ENCODE results near the gene MYCBP2. TPM values are rescaled to one million over a fixed set of nuclear protein-coding genes. Genes with fewer than 3 reads are reported as not detected.

Gene MYCBP2
- total and polyA plus RNA-seq, 4 donors, result 23.2 to 130 (median 57.9) TPM

DNA sequence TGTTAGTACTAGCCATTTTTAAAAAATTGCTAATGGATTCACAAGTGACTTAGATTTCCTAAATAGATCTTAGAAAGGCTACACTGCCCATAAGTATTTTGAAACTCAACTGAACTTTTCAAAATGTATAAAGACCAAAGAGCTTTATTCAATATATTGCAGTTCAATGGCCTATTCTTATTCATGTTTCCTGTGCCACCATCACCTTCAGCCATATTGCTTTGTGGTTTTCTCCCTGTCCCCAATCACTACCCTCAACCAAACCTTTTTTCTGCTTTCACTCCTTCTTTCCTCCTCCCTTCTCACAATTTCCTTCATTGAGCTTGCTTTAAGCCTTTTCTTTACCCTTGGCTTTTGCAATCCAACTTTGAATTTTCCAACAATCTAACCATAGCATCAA lies 100.9 kb downstream of the MYCBP2 start:
- no peak overlapping the region for H3K9ac ChIP-seq (ENCODE audit: insufficient read depth in 1 of 2, low read length in 2 of 2)
- DNase-seq, result no peak

DNA sequence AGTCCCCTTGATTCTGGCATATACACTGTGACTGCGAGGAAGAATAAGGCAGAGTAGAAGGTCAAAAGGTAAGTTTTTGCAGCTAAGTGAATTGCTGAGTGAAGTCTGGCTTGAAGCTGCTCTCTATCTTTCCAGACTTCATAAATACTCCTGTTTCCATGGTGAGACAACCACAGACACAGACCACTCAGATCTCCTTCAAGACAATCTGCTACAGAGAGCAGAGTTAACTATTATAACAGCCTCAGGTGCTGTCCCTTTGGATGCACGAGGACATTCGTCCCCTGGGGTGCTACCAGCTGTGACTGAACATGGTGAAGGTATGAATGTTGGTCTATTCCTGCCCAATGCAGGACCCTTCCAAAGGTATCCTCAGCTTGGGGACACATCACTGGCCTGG lies 104.0 kb downstream of the MYCBP2 start:
- H3K4me3 ChIP-seq, result no peak overlapping the region
- TF ChIP-seq, protein P1, sequence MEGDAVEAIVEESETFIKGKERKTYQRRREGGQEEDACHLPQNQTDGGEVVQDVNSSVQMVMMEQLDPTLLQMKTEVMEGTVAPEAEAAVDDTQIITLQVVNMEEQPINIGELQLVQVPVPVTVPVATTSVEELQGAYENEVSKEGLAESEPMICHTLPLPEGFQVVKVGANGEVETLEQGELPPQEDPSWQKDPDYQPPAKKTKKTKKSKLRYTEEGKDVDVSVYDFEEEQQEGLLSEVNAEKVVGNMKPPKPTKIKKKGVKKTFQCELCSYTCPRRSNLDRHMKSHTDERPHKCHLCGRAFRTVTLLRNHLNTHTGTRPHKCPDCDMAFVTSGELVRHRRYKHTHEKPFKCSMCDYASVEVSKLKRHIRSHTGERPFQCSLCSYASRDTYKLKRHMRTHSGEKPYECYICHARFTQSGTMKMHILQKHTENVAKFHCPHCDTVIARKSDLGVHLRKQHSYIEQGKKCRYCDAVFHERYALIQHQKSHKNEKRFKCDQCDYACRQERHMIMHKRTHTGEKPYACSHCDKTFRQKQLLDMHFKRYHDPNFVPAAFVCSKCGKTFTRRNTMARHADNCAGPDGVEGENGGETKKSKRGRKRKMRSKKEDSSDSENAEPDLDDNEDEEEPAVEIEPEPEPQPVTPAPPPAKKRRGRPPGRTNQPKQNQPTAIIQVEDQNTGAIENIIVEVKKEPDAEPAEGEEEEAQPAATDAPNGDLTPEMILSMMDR (IDR thresholded peaks at IDR 0.05; ENCODE audit: control extremely low read depth, extremely low read depth), result no peak
- H3K27me3 ChIP-seq (ENCODE audit: control insufficient read depth in 3 of 3, insufficient read depth in 3 of 3, low read length in 2 of 3), result no peaks in the 10 kb centered on the region
- WGBS, 2 donors, result 92 to 95% methylated on average over 3 of the region's 3 CpGs
- H3K4me1 ChIP-seq (ENCODE audit: control insufficient read depth in 5 of 5, insufficient read depth in 5 of 5, low read length in 5 of 5), result no peaks in the 10 kb centered on the region
- H3K36me3 ChIP-seq (ENCODE audit: control insufficient read depth in 4 of 4, insufficient read depth in 4 of 4, low read length in 4 of 4), result peaks cover 3 to 38% (median 13%) of the 10 kb centered on the region in 4 donors
- ATAC-seq (ENCODE audit: insufficient read depth, low FRiP score), result no peak
- H3K9me3 ChIP-seq (ENCODE audit: control insufficient read depth in 4 of 4, insufficient read depth in 3 of 4, low read length in 3 of 4), result no peaks in the 10 kb centered on the region
- no peak for DNase-seq
- H3K9ac ChIP-seq (ENCODE audit: insufficient read depth in 1 of 2, low read length in 2 of 2), result no peak overlapping the region
- no peak overlapping the region for H3K27ac ChIP-seq (ENCODE audit: low read depth in 1 of 2, low read length in 1 of 2)

More for the DNA sequence above, 100.9 kb downstream of the MYCBP2 start:
- Histone ChIP-seq H3K27ac (ENCODE audit: low read depth in 1 of 2, low read length in 1 of 2) (no peak overlapping the region), H3K4me3 (no peak overlapping the region), H3K27me3 (ENCODE audit: control insufficient read depth in 3 of 3, insufficient read depth in 3 of 3, low read length in 2 of 3) (no peaks in the 10 kb centered on the region), H3K4me1 (ENCODE audit: control insufficient read depth in 5 of 5, insufficient read depth in 5 of 5, low read length in 5 of 5) (no peaks in the 10 kb centered on the region), H3K9me3 (ENCODE audit: control insufficient read depth in 4 of 4, insufficient read depth in 3 of 4, low read length in 3 of 4) (no peaks in the 10 kb centered on the region), H3K36me3 (ENCODE audit: control insufficient read depth in 4 of 4, insufficient read depth in 4 of 4, low read length in 4 of 4) (peaks cover 5 to 30% (median 10%) of the 10 kb centered on the region in 4 donors)
- ATAC-seq (ENCODE audit: insufficient read depth, low FRiP score), result no peak
- TF ChIP-seq, protein P1 (IDR thresholded peaks at IDR 0.05; ENCODE audit: control extremely low read depth, extremely low read depth), result no peak

DNA sequence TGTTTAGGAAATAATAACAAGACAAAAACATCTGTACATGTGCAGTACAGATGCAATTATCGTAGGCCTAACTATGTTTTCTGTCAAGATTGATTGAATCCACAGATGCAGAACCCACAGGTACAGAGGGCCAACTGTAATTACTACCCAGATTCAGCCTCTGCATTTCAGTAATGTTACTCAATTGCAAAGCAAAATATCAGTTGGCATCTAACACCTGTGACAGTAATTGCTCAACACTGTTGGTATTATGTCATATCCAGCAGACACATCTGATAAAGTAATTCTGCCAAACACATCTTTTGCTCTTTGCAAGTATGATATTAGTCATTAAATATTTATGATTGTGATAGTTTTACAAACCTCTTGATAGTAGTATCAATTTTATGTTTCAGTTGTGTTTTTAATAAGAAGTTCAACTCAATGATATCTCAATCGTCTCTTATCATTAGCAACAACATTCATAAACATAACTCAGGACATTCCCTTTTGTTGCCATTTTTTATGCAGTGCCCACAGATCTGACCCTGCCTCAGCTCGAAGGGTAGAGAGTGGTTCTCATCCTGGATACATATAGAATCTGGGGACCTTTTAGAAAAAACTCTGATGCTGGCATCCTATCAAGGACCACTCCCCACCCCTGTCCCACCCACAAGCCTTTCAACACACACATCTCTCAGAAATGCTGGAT lies 104.7 kb downstream of the MYCBP2 start:
- WGBS, 2 donors, result 77 to 88% methylated on average over 3 of the region's 3 CpGs

More for the DNA sequence above, 104.7 kb downstream of the MYCBP2 start:
- Histone ChIP-seq H3K4me1 (ENCODE audit: control insufficient read depth in 5 of 5, insufficient read depth in 5 of 5, low read length in 5 of 5) (no peaks in the 10 kb centered on the region), H3K36me3 (ENCODE audit: control insufficient read depth in 4 of 4, insufficient read depth in 4 of 4, low read length in 4 of 4) (peaks cover 3 to 41% (median 13%) of the 10 kb centered on the region in 4 donors), H3K4me3 (no peak overlapping the region), H3K27me3 (ENCODE audit: control insufficient read depth in 3 of 3, insufficient read depth in 3 of 3, low read length in 2 of 3) (no peaks in the 10 kb centered on the region), H3K9ac (ENCODE audit: insufficient read depth in 1 of 2, low read length in 2 of 2) (no peak overlapping the region), H3K9me3 (ENCODE audit: control insufficient read depth in 4 of 4, insufficient read depth in 3 of 4, low read length in 3 of 4) (no peaks in the 10 kb centered on the region), H3K27ac (ENCODE audit: low read depth in 1 of 2, low read length in 1 of 2) (no peak overlapping the region)
- no peak for ATAC-seq (ENCODE audit: insufficient read depth, low FRiP score)
- TF ChIP-seq, protein P1 (IDR thresholded peaks at IDR 0.05; ENCODE audit: control extremely low read depth, extremely low read depth), result no peak
- DNase-seq, result no peak

All from lung (tissue), 12 donors.